ENCODE measurements around the gene SDR42E2. TPM values are rescaled to one million over a fixed set of nuclear protein-coding genes. Genes with fewer than 3 reads are reported as not detected.

Gene SDR42E2
- total RNA-seq, 4 donors from 2014 or later, result not detected

- Histone ChIP-seq H3K36me3 (no peaks in the 10 kb centered on the region), H3K27me3 (peaks cover 0 to 6% (median 0%) of the 10 kb centered on the region in 4 donors), H3K27ac (no peak overlapping the region), H3K4me3 (no peak overlapping the region), H3K4me1 (no peaks in the 10 kb centered on the region), H3K9me3 (no peaks in the 10 kb centered on the region)
- no peak for DNase-seq
- intact Hi-C loops (cut with DNase I), result no loop called here
- TF ChIP-seq POLR2A (IDR thresholded peaks at IDR 0.05) (no peak), CTCF (IDR thresholded peaks at IDR 0.05) (no peak)
Observed at GRCh38 chr16:22130528-22130927, 31.8 kb upstream of the SDR42E2 start.

DNA sequence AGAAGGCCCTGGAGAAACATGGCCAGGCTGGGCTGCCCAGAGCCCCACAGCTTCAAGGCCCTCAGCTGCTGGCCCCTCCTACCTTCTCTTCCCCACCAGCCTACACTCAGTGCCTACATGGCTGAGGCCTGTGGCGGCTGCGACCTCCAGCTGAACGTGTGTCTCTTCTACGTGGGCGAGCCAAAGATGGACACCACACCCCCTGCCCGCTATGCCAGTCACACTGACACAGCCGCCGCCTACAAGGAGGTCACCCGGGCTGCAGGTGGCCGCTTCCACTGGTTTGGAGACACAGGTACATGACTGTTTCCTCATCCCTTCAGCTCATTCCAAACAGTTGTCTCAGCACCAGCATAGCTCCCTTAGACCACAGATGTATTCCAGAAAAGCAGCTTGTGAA, 29.5 kb upstream of the SDR42E2 start:
- H3K36me3 ChIP-seq, result no peaks in the 10 kb centered on the region

GRCh38 chr16:22138482-22138881, 23.8 kb upstream of the SDR42E2 start:
- intact Hi-C loops (cut with DNase I), result no loop called here
- H3K9me3 ChIP-seq, result no peaks in the 10 kb centered on the region
- no peaks in the 10 kb centered on the region for H3K4me1 ChIP-seq
- 55 to 74% methylated on average over 2 to 3 of the region's 8 CpGs for WGBS, 2 donors
- no peak overlapping the region for H3K27ac ChIP-seq
- no peak for TF ChIP-seq POLR2A (IDR thresholded peaks at IDR 0.05)
- TF ChIP-seq CTCF (IDR thresholded peaks at IDR 0.05), result no peak
- H3K27me3 ChIP-seq, result peaks cover 0 to 30% (median 0%) of the 10 kb centered on the region in 4 donors
- H3K36me3 ChIP-seq, result no peaks in the 10 kb centered on the region
- no peak overlapping the region for H3K4me3 ChIP-seq
- DNase-seq, result no peak

More for the DNA sequence above, 29.5 kb upstream of the SDR42E2 start:
- Histone ChIP-seq H3K27me3 (peaks cover 0 to 13% (median 0%) of the 10 kb centered on the region in 4 donors), H3K4me1 (no peaks in the 10 kb centered on the region), H3K9me3 (no peaks in the 10 kb centered on the region), H3K4me3 (no peak overlapping the region), H3K27ac (no peak overlapping the region)
- intact Hi-C loops (cut with DNase I), result no loop called here
- 89 to 94% methylated on average over 10 of the region's 10 CpGs for WGBS, 2 donors
- TF ChIP-seq CTCF (IDR thresholded peaks at IDR 0.05) (no peak), POLR2A (IDR thresholded peaks at IDR 0.05) (no peak)
- DNase-seq, result no peak

DNA sequence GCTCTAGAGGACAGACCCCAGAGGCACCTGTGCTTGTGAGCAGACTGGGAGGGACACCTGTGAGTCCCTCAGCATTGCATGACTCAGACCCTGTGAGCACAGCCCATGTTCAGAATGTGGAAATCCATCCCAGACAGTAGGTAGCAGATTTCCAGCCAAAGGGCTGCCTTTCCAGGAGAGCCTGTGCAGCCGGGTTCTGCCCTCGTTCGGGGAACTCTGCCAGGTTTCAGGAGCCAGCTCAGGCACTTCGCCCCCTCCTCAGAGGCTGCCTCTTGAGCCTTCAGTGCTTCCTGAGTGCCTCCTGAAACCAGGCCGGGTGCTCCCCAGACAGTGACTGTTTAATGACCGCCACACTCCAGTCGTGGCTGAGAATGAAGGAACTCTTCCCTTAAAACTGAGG, 23.3 kb upstream of the SDR42E2 start:
- 42% methylated on average over 5 of the region's 7 CpGs; no CpG with 5 or more reads in 1 of the 2 donors for WGBS, 2 donors
- no peak for DNase-seq
- H3K4me3 ChIP-seq, result no peak overlapping the region
- H3K27me3 ChIP-seq, result peaks cover 0 to 30% (median 0%) of the 10 kb centered on the region in 4 donors
- H3K4me1 ChIP-seq, result no peaks in the 10 kb centered on the region
- intact Hi-C loops (cut with DNase I), result no loop called here
- H3K9me3 ChIP-seq, result no peaks in the 10 kb centered on the region
- H3K36me3 ChIP-seq, result no peaks in the 10 kb centered on the region
- H3K27ac ChIP-seq, result no peak overlapping the region
- no peak for TF ChIP-seq POLR2A (IDR thresholded peaks at IDR 0.05)

DNA sequence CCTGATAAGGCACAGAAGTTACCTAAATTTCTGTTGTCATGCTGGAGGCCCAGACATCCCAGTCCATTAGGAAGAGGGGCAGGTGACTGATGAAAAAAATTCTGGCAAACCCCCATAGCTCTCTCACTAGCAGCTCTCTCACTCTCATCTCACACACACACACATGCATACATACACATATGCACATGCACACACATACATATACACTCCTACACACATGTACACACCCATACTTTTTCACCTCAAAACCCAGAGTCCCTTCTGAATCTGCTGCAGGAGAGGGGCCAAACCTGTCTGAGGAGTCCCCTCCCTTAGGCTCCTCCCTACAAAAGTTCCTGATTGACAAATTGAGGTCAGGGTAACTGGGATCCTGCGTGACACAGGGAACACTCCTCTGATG, 22.6 kb upstream of the SDR42E2 start:
- intact Hi-C loops (cut with DNase I), result no loop called here
- H3K27ac ChIP-seq, result no peak overlapping the region
- DNase-seq, result no peak
- peaks cover 0 to 30% (median 0%) of the 10 kb centered on the region in 4 donors for H3K27me3 ChIP-seq
- no peaks in the 10 kb centered on the region for H3K4me1 ChIP-seq
- H3K9me3 ChIP-seq, result no peaks in the 10 kb centered on the region
- no peak for TF ChIP-seq CTCF (IDR thresholded peaks at IDR 0.05)
- H3K36me3 ChIP-seq, result no peaks in the 10 kb centered on the region
- H3K4me3 ChIP-seq, result no peak overlapping the region
- 50 to 67% methylated on average over 1 of the region's 1 CpG for WGBS, 2 donors

- intact Hi-C loops (cut with DNase I), result no loop called here
- no peak for DNase-seq
- Histone ChIP-seq H3K27me3 (peaks cover 0 to 24% (median 0%) of the 10 kb centered on the region in 4 donors), H3K36me3 (no peaks in the 10 kb centered on the region), H3K27ac (no peak overlapping the region), H3K4me3 (no peak overlapping the region), H3K4me1 (no peaks in the 10 kb centered on the region), H3K9me3 (no peaks in the 10 kb centered on the region)
- no peak for TF ChIP-seq POLR2A (IDR thresholded peaks at IDR 0.05)
- peak in 1 of 6 experiments; percentile 12 for TF ChIP-seq CTCF (IDR thresholded peaks at IDR 0.05)
- WGBS, 2 donors, result 60 to 67% methylated on average over 1 of the region's 1 CpG
Observed at GRCh38 chr16:22141767-22142166, 20.5 kb upstream of the SDR42E2 start.
